Nucleus accumbens (tissue), 56 donors: ENCODE measurements around the gene MACIR.
A peak's percentile ranks its signal among the peaks of the same experiment; 100 is the strongest.

ENCODE experiments used
- DNase-seq, 56 donors: peaks; one replicate each; lab custom pipeline; 2025; lab: John Stamatoyannopoulos, UW

The MACIR gene

DNA sequence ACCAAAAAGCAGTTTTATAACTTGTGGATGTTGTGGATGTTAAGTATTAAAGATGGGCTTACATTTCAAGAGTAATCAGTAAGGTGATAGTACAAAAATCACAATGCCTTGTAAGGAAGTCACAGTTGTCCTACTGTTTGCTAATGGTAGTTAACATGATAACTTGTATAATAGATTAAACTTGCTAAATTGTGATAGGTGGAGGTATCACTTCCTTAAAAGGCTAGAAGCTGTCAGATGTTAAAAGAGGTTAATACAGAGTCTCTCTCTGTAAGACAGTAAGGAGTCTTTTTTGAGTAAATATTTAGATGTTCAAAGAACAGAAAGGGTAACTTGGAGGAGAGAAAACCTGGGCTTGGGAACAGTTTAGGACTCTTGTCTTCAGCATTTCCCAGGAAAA is 14.2 kb upstream of the MACIR start:
- DNase-seq, result no peak

DNA sequence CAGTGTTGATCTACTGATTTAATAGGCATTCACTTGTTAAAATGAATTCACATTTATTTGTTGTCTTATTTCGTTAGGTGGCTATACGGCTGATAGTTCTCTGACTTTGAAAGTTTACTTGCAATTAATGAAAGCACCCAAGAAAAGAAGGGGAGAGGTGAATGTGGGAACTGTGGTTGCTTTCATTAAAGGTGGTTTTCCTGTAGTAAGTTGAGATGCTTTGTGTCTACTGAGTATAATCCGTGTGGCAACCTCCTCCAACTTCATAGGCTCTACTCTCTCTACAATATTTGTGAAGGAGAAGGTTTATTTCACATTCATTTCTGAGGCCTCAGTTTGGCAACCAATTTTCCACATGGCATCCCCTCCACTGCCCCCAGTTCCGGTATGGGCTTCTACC is 12.8 kb upstream of the MACIR start:
- no peak for DNase-seq

DNA sequence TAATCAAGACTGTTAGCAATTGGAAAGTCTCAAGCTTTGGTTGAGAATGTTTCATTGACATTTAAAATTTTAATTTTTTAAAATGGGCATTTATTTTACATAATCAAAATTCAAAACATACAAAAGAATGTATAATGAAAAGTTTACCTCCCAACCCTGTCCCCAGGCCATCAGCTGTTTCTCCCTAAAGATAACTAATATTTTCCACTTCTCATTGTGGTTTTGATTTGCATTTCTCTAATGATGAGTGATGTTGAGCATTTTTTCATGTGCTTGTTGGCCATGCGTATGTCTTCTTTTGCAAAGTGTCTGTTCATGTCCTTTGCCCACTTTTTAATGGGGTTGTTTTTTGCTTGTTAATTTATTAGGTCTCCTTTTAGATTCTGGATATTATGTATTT is 11.4 kb upstream of the MACIR start:
- DNase-seq, result no peak

DNA sequence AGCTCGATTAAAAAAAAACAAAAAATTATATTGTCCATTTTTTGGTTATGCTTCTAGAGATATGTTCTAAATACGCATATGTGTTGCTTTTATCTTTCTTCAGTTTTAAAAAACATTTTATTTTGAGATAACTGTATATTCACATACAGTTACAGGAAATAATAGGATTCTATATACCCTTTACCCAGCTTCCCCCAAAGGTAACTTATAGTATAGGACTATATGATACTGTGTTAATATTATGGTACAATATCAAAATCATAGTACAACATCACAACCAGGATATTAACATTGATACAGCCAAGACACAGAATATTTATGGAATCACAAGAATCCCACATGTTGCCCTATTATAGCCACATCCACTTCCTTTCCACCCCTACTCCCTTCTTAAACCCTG is 9.5 kb upstream of the MACIR start:
- no peak for DNase-seq

DNA sequence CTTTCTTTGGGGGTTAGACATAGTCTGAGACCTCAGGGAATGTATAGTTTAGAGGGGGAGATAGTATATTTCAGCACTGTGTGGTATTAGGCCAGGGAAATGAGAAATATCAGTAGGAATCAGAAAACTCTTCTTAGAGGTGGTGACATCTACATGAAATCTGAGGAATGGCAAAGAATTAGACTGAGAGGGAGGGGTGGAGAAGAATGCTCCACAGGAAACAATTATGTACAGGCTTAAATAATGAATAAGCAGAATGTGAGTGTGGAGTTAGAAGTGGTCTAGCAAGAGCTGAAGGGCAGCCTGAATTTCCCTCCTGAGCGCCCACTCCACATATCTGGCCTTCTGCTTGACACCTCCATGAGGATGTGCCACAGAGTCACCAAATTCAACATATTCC is 3.6 kb upstream of the MACIR start:
- DNase-seq, result no peak

DNA sequence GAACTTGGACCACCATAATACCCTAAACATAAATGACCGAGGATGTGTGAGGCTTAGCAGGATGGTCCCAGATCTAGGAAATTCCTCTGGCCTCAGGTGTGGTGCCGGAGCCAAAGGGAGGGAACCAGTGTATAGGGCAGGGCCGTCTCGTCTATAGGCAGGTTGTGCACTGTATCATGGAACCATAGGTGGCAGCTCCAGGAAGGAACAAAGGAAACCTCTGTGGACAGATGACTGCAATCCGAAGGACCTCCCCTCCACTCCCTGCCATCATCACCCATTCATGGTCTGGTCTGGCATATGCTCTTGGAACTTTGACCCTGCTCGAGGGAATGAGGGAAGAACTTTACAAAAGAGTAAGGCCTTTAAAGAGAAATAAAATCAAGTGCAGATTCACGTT is 2.9 kb upstream of the MACIR start:
- no peak for DNase-seq

DNA sequence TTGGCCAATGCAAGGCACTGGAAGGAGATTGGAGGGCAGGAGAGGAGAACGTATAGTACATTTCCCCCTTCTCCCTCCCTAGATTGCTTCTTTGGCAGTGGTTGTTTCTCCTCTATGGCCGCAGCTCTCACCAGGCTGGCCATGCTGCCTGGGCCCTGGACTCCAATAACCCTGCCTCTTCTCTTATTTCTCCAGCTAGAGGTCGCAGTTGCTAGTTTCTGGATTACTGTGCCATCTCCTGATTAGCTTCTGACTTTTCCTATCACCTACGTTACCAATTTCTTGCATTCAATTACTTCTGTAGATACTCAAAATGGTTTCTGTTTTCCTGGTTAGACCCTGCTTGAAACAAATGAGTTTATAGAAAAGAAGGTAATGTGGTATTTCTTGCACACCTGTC is 2.4 kb upstream of the MACIR start:
- no peak for DNase-seq

DNA sequence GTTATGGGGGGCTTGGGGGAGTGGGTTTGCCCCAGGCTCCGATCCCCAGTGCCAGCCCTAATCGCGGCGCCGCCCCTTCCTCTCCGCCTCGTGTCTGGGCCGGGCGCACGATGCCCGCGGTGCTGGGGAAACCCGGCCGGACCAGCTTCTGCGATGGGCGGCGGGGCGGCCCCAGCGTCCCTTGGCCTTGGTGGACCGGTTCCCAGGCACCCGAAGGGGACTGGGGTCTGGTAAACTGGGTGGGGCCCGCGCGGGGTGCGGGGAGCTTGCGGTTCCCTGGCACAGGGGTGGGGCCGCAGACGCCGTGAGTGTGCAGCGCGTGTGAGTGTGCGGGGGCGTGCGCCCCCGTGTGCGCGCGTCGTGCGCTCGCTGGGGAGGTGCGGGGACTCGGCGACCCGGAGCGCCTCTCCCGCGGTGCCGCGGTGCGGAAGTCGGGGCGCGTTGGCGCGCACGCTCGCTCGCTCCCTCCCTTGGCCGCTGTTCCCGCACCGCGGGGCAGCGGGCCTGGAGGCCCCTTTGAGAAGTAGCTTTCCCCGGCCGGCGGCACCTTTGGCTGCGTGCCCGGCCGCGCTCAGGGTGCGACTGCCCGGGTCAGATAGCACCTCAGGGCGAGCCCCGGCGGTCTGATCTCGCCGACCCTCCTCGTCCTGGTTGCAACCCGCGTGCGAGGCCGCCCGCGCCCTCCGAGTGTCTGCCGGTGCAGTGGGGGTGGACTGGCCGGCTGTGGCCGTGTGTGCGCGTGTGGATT is 568 bp downstream of the MACIR start:
- peak in 55 of 56 donors; percentile 4 to 85 (median 70) for DNase-seq

DNA sequence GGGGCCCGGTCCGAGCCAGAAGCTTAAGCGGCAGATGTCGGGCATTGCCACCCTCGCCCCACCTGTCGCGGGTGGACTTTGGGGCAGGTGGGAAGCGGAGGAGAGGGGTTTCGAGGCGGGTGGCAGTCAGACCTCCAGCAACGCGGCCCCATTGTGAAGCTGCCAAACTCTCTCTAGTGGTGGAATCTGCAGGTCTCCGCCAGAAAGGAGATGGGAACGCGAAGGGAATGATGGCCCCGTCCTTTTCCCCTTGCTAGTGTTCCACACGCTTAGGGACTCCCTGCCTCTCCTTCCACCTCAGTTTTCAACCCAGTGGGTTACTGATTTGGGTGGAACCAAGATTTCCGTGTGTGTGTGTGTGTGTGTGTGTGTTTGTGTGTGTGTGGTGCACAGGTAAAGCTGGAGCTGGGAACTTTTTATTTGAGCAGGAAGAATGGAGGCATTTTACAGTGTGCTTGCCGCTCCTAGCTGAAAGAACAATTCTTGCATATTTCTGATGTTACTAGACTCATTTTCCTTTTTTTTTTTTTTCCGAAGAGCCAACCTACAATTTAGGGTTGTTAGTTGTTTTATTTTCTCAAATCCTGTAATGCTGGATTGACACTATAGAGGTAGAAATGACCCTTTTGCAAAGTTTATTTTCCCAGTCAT is 1.3 kb downstream of the MACIR start:
- DNase-seq, result peak in 32 of 56 donors; percentile 14 to 77 (median 59)

DNA sequence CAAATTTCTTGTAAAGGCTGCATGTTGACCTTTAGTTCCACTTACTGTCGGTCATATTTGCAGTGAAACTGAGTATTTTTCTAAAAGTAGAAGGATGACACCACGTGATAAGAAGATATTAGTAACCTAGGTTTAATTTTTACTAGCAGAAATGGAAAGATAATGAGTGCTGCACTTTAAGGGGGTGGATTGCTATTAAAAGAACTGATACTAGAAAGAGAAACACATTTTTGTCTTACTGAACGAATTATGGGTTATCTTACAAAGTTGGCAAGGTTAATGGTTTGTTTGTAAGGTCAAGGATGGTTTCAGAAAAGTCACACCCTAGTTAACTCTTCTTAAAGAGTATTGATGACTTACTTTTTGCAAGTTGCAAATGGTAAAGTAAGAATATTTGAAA is 2.4 kb downstream of the MACIR start:
- DNase-seq, result no peak

DNA sequence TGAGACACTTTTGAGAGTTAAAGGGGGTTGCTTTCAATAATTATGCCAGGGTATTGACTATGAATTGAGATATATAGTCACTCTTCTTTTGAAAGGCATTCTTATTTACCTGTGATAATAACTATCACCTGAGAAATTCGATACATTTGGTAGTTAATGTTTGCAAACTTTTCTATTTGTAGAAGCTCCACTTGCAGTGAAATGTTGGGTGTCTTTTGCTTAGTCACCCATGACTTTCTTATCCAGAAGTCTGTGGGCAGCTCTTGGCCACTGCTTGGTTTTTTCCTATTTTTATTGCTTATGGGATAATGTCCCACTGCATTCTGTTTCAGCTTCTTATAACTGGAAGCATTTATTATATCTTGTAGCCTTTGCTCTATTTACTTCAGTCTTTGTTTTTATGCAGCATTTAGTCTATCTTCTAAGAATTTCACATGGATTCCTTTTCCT is 3.9 kb downstream of the MACIR start:
- DNase-seq, result no peak

DNA sequence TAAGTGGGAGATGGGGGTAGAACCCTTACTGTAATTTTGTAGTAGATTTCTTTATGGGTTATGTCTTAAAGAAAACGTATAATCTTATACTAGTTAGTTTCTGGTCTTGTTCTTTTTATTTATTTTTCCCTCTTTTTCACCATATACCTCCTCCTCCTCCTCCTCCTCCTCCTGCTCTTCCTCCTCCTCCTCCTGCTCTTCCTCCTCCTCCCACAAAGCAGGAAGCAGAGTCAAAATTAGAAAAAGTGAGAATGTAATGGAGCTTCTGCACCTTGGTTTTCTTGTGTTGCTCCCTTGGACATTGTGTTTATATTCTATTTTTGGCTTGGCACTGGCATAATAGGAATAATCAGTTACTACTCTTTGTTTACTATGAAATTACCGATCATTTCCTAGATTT is 4.5 kb downstream of the MACIR start:
- DNase-seq, result no peak

DNA sequence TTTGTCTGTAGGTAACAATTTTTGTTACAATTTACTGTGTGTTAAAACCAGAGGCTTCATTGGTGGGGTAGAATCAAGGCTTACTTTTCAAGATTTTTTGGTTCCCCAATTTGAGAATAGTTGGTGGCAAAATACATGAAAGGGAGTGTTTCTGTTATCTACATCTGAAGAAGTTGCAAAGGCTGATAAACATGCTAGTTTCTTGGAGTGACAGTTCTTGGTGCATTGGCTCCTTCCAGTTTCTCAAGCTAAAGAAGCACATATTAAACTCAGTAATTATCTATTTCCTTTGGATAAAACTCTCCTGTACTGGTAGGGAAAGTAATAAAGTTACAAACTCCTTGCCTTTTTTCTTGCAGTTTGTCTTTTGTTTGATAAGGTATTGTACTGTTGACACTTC is 5.9 kb downstream of the MACIR start:
- no peak for DNase-seq

DNA sequence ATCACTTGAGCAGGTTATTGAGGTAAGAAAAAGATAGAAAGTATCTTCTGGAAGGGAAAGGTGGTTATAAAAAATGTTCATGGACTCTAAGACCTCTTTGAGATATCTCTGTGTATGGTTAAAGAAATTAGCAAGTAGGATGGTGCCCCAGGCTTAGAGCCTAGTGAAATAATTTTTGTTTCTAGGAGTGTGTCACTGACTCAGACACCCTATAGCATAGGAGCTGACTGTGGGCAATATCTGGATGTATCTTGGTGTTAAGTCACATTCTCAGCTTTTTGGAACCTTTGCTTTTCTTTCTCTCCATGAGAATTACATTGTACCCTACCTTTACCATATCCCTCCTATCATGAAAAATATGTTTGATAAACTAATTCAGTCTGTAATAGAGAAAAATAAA is 12.0 kb downstream of the MACIR start:
- no peak for DNase-seq

DNA sequence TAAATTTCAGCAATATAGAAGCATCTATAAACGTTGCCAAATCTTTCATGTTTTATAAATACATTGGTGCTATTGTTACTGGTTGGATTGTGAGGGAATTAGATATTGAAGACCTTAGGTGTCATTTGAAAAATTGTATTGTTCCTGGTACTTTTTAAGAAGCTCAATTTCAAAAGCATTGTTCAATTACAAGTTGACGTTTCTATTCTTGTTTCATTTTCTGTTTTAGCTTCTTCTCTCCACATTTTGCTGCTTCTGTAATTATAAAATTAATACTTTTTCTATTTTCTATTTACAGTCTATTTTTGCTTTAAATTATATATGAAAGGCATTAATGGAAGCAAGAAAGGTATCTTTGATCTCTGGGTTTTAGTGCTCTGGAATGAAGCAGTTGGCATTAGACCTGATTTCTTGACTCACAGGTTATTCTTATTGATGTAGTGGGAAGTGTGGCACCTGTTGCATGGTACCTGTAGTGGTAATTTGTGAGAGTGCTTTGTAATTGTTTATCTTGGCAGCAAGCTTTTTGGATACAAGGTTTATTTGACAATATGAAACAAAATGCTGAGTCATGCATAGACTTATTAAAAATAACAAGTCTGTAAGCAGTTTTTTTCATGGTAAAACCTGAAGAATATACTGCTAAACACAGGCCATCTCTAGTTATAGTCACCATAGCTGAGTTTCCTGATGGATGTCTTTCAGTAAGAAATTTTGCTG is 13.2 kb downstream of the MACIR start:
- no peak for DNase-seq

DNA sequence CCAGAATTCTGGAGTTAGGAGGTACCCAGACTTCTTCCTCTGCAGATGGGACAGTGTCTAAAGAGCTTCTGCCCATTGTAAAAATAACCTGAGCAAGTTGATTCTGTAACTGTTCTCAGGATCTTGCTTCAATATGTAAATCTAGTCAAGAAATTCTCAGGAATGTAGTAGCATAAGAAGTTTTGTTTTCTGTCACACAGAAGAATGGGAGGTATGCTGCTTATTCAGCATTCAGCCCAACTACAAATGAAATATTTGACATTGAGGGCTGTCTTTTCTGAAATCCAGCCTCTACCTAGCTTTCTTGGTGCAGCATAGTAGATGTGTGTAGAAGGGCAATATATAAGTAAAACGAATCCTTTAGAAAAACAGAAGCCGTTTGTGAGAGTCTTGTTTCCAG is 13.8 kb downstream of the MACIR start:
- no peak for DNase-seq

DNA sequence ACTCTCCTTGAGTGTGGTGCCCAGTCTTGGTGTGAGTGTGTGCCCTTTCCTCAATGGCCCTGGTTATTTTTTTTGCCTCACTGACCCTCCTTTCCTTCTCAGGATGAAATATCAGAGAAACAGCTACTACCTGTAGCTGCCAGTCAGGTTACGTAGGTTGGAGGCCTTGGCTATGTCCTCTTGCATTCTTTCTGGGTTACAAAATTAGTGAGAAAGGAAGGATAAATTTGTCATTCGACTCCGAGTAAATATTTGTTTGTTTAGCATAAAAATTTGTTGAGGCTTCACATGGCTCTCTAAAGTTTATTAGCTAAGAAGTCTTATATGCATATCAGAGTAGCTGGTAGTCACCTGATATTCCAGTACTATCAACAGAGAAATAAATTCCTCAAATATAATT is 15.4 kb downstream of the MACIR start:
- no peak for DNase-seq

DNA sequence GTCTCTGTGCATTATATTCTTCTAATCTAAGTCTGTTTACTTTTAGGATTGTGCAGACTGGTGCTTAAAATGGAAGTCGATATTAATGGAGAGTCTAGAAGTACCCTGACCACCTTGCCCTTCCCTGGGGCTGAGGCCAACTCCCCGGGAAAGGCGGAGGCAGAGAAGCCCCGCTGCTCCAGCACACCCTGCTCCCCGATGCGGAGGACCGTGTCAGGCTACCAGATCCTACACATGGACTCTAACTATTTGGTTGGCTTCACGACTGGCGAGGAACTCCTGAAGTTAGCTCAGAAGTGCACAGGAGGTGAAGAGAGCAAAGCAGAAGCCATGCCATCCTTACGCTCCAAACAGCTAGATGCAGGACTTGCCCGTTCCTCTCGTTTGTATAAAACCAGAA is 17.3 kb downstream of the MACIR start:
- DNase-seq, result no peak

DNA sequence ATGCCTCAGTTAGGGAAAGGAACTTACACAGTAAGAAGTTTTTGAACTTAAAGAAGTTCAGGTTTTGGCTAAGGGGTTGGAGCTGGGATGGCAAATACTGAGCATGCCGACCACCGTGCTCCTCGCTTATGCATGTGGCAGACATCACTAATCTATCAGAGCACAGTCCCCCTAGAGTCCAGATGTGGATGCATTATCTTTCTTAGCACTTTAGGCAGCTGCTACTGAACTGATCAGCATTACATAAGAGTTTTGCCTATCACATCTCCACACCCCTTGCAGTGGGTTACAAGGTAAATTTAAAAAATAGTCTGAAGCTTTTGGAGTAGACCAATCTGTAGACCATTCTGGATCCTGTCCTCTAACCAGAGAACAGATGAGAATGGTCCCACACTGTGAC is 22.4 kb downstream of the MACIR start:
- no peak for DNase-seq

DNA sequence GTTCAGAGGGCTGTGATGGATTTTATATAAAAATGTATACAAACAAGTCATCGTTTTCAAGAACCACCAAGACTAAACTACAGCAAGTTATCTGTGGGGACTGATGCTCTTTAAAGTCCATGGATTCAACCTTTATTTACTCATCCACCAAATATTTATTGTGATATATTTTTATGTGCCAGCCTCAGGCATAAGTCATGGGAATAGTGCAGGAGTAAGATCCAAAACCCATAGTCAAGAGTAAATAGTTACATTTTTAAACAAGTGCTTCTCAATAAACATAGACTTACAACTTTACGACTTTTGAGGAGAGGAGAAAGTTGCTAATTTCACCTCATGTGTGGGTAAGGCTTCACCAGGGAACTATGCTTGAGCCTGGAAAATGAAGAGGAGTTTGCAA is 24.6 kb downstream of the MACIR start:
- no peak for DNase-seq

DNA sequence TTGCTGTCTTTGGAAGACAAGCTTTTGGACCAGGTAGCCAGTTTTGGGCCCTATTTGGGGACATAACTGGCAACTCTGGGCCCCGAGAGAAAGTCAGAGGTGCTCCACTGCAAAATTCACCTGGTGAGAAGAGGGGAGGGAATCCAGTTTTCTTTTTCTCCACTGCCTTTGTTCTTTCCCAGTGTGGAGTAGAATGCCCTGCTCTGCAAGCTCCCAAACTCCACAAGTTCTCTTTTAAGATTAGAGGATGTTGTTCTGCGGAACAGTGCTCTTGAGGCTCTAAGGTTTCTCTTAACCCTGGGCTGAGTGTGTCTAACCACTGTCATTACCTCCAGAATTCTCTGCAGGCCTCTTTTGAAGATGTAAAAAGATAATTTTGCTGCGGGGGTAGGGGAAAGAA is 25.3 kb downstream of the MACIR start:
- DNase-seq, result no peak

DNA sequence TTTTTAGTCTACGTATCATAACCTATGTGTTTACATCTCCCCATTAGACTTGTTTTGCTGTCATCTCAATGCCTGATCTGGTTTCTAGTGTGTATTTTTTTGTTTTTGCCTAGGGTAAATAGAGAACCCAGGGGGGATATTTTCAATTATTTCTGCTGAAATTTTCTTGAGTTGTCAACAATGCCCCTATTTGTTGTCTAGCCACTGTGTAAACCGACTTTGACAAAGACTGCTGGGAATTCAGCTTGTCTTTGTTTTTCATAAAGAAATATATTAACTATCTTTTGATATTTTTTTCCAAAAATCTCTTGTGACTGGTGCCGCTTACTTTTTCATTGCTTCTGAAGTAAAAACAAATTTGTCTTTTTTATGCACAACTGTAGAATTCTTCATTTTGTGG is 28.1 kb downstream of the MACIR start:
- DNase-seq, result no peak
